ENCODE results near the gene SPINDOC. TPM values are rescaled to one million over a fixed set of nuclear protein-coding genes. Genes with fewer than 3 reads are reported as not detected.

SPINDOC gene
- total RNA-seq, 1 donor from 2014 or later = 48.3 TPM

- no peak for FAIRE-seq
- peak overlapping the region; percentile 64 for H3K4me3 Mint-ChIP-seq (ENCODE audit: unreplicated experiment)
- no peak for TF ChIP-seq CTCF (IDR thresholded peaks at IDR 0.05; ENCODE audit: insufficient read depth, low read depth, low read length)
- no peak for TF ChIP-seq EZH2 (IDR thresholded peaks at IDR 0.05; ENCODE audit: insufficient read depth, low read length)
- H3K4me3 ChIP-seq (ENCODE audit: insufficient read depth, low read depth, low read length) = no peak overlapping the region
- peaks cover 41% of the 10 kb centered on the region for H3K4me1 Mint-ChIP-seq (ENCODE audit: low read depth, unreplicated experiment)
- peaks cover 21% of the 10 kb centered on the region for H3K4me1 ChIP-seq (ENCODE audit: insufficient read depth, low read length)
- H3K36me3 Mint-ChIP-seq (ENCODE audit: low read depth, unreplicated experiment) = peaks cover 9% of the 10 kb centered on the region
- no peaks in the 10 kb centered on the region for H3K27me3 ChIP-seq (ENCODE audit: insufficient read depth, low read length)
- peaks cover 90% of the 10 kb centered on the region for H4K20me1 ChIP-seq (ENCODE audit: insufficient read depth, low read length)
- H3K27ac ChIP-seq (ENCODE audit: low read depth, low read length) = no peak overlapping the region
- H3K4me2 ChIP-seq (ENCODE audit: low read length) = peak overlapping the region; percentile 21
- peaks cover 92% of the 10 kb centered on the region for H3K79me2 ChIP-seq (ENCODE audit: insufficient read depth, low read length)
- no peaks in the 10 kb centered on the region for H3K9me3 Mint-ChIP-seq (ENCODE audit: unreplicated experiment)
- H2AFZ ChIP-seq (ENCODE audit: low read depth, low read length) = no peak overlapping the region
- no peak overlapping the region for H3K9ac ChIP-seq (ENCODE audit: low read length)
- H3K9me3 ChIP-seq (ENCODE audit: insufficient read depth, low read depth, low read length) = no peaks in the 10 kb centered on the region
- peak; percentile 59 for DNase-seq (ENCODE audit: low read depth)
- H3K36me3 ChIP-seq (ENCODE audit: insufficient read depth, low read length) = no peaks in the 10 kb centered on the region
- no peaks in the 10 kb centered on the region for H3K27me3 Mint-ChIP-seq (ENCODE audit: low read depth, unreplicated experiment)
- peak overlapping the region; percentile 80 for H3K27ac Mint-ChIP-seq (ENCODE audit: unreplicated experiment)
These were observed 32.0 kb downstream of the SPINDOC start for GRCh38 chr11:63845303-63845702.

- H2AFZ ChIP-seq (ENCODE audit: low read depth, low read length) = no peak overlapping the region
- Mint-ChIP-seq H3K27me3 (ENCODE audit: low read depth, unreplicated experiment) (no peaks in the 10 kb centered on the region), H3K27ac (ENCODE audit: unreplicated experiment) (no peak overlapping the region), H3K36me3 (ENCODE audit: low read depth, unreplicated experiment) (peaks cover 13% of the 10 kb centered on the region), H3K9me3 (ENCODE audit: unreplicated experiment) (no peaks in the 10 kb centered on the region), H3K4me3 (ENCODE audit: unreplicated experiment) (no peak overlapping the region), H3K4me1 (ENCODE audit: low read depth, unreplicated experiment) (peaks cover 35% of the 10 kb centered on the region)
- H3K79me2 ChIP-seq (ENCODE audit: insufficient read depth, low read length) = peaks cover 92% of the 10 kb centered on the region
- H3K9ac ChIP-seq (ENCODE audit: low read length) = no peak overlapping the region
- no peak for DNase-seq (ENCODE audit: low read depth)
- peaks cover 14% of the 10 kb centered on the region for H3K4me1 ChIP-seq (ENCODE audit: insufficient read depth, low read length)
- H3K36me3 ChIP-seq (ENCODE audit: insufficient read depth, low read length) = no peaks in the 10 kb centered on the region
- no peak overlapping the region for H3K4me2 ChIP-seq (ENCODE audit: low read length)
- H3K27ac ChIP-seq (ENCODE audit: low read depth, low read length) = no peak overlapping the region
- no peak overlapping the region for H3K4me3 ChIP-seq (ENCODE audit: insufficient read depth, low read depth, low read length)
- no peak for TF ChIP-seq CTCF (IDR thresholded peaks at IDR 0.05; ENCODE audit: insufficient read depth, low read depth, low read length)
- no peak for TF ChIP-seq EZH2 (IDR thresholded peaks at IDR 0.05; ENCODE audit: insufficient read depth, low read length)
- peaks cover 90% of the 10 kb centered on the region for H4K20me1 ChIP-seq (ENCODE audit: insufficient read depth, low read length)
- no peaks in the 10 kb centered on the region for H3K27me3 ChIP-seq (ENCODE audit: insufficient read depth, low read length)
- no peaks in the 10 kb centered on the region for H3K9me3 ChIP-seq (ENCODE audit: insufficient read depth, low read depth, low read length)
- FAIRE-seq = no peak
These were observed 32.7 kb downstream of the SPINDOC start for GRCh38 chr11:63845911-63846310.

GRCh38 chr11:63846897-63847296, 33.6 kb downstream of the SPINDOC start:
- H3K36me3 Mint-ChIP-seq (ENCODE audit: low read depth, unreplicated experiment) = peaks cover 18% of the 10 kb centered on the region

More at GRCh38 chr11:63846897-63847296, 33.6 kb downstream of the SPINDOC start:
- H3K27me3 Mint-ChIP-seq (ENCODE audit: low read depth, unreplicated experiment) = no peaks in the 10 kb centered on the region
- H3K9me3 ChIP-seq (ENCODE audit: insufficient read depth, low read depth, low read length) = no peaks in the 10 kb centered on the region
- H3K4me1 Mint-ChIP-seq (ENCODE audit: low read depth, unreplicated experiment) = peaks cover 35% of the 10 kb centered on the region
- H3K4me1 ChIP-seq (ENCODE audit: insufficient read depth, low read length) = peaks cover 5% of the 10 kb centered on the region
- no peak for DNase-seq (ENCODE audit: low read depth)
- peaks cover 90% of the 10 kb centered on the region for H4K20me1 ChIP-seq (ENCODE audit: insufficient read depth, low read length)
- H3K79me2 ChIP-seq (ENCODE audit: insufficient read depth, low read length) = peaks cover 92% of the 10 kb centered on the region
- H3K9me3 Mint-ChIP-seq (ENCODE audit: unreplicated experiment) = no peaks in the 10 kb centered on the region
- H3K9ac ChIP-seq (ENCODE audit: low read length) = no peak overlapping the region
- H3K27ac ChIP-seq (ENCODE audit: low read depth, low read length) = no peak overlapping the region
- no peak overlapping the region for H3K4me2 ChIP-seq (ENCODE audit: low read length)
- H2AFZ ChIP-seq (ENCODE audit: low read depth, low read length) = no peak overlapping the region
- no peak overlapping the region for H3K4me3 Mint-ChIP-seq (ENCODE audit: unreplicated experiment)
- H3K4me3 ChIP-seq (ENCODE audit: insufficient read depth, low read depth, low read length) = no peak overlapping the region
- H3K27ac Mint-ChIP-seq (ENCODE audit: unreplicated experiment) = no peak overlapping the region
- H3K36me3 ChIP-seq (ENCODE audit: insufficient read depth, low read length) = no peaks in the 10 kb centered on the region
- TF ChIP-seq EZH2 (IDR thresholded peaks at IDR 0.05; ENCODE audit: insufficient read depth, low read length) (no peak), CTCF (IDR thresholded peaks at IDR 0.05; ENCODE audit: insufficient read depth, low read depth, low read length) (no peak)
- FAIRE-seq = no peak
- no peaks in the 10 kb centered on the region for H3K27me3 ChIP-seq (ENCODE audit: insufficient read depth, low read length)
